HG03280 (cell line): ENCODE measurements around the gene ENPP3.

Experiments
- ATAC-seq: cut with Tn5 transposase; IDR thresholded peaks from one replicate; pipeline ENCODE4 v1.9.1; 2021; ENCODE audit warnings: mild to moderate bottlenecking, moderate library complexity; ENCODE audit not compliant: unreplicated experiment

Gene ENPP3

DNA sequence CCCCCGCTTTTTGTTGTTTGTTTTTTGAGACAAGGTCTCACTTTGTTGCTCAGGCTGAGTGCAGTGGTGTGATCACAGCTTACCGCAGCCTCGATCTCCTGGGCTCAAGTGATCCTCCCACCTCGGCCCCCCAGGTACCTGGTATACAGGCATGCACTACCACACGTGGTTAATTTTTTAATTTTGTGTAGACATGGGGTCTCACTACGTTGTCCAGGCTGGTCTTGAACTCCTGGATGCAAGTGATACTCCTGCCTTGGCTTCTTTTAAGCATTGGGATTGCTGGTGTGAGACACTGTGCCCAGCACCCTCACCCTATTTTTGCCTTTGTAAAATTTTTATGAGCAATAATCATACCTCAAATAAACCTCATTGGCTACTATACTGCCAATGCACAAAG is 5.5 kb downstream of the ENPP3 start:
- ATAC-seq = no peak

DNA sequence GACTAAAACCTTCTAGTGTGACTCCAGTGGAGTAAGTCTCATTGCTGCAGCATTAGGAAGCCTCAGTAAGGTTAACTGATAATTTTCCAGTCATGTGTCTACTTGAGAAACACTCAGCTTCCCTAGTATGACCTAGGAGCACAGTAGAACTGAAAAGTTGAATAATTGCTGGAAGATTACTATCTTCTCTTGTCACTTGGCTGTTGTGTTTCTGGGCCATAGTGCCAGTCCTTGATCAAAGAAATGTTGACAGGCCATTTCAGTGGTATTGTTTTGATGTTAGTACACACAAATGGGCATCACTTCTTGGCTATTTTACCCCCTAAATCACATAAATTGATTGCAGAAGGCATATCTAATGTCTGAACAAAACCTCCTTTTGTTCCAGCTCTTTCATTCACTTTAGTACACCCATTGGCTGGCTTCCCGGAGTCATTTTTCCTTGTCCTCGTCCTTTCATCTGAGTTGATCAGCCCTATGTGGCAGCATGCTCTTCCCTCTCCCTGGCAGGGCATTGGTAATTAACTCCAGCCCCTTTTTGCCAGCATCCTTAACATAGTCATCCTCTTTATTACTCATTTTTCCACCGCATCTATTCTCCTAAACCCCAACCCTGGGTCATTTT is 6.0 kb downstream of the ENPP3 start:
- no peak for ATAC-seq

DNA sequence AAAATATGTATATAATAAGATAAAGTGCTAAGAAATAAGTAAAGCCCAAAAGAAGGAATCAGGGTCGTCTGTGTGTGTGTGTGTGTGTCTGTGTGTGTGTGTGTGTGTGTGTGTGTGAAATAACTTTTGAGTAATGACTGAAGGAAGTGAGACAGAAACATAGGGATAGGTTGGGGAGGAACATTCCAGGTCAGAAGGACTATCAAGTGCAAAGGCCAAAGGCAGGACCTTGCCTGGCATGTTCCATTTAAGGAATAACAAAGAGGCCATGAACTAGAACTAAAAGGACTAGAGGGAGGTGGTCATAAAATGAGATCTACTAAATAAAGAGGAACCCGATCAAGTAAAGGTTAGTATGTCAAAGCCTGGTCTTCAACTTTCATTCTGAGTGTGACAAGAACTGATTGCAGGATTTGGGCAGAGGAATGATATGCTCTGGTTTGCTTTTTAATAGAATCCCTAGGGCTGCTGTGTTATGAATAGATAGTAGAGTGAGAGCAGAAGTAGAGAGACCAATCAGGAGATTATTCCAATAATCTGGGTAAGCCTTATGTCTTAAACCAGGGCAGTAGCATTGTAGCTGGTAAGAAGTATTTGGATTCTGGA is 6.9 kb downstream of the ENPP3 start:
- ATAC-seq = no peak

DNA sequence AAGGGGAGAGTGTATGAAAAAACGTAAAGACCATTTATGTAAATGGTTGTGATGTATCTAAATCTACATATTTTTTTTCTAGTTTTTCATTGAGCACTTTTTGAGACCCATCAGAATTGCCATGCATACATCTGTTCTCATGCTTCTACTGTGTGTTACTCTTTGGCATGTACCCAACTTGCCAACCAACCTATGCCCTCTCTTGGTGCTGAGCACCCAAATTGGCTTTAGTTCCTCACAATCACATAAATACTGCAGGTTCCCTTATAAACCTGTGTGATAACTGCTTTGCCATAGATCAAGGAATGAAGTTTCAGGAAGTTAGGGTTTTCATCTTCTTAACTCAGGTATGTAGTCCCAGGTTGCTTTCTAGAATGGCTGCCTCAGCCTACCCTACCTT is 7.8 kb downstream of the ENPP3 start:
- ATAC-seq = no peak

DNA sequence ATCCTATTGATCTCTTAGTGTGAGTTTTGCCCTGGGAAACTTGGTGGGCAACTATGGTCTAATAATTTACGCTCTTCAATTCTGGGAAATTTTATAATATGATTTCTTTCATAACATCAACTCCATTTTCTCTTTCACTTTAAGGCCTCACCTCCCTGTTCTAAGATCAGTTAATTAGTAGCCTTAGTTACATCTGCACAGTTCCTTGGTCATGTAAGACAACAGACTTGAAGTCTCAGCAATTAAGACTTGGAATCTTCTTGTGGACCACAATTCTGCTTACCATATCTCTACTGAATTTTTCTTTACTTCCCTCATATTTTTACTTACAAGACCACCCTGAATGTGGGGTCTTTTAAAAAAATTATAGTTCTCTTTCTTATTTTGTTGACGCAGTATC is 8.7 kb downstream of the ENPP3 start:
- ATAC-seq = no peak

DNA sequence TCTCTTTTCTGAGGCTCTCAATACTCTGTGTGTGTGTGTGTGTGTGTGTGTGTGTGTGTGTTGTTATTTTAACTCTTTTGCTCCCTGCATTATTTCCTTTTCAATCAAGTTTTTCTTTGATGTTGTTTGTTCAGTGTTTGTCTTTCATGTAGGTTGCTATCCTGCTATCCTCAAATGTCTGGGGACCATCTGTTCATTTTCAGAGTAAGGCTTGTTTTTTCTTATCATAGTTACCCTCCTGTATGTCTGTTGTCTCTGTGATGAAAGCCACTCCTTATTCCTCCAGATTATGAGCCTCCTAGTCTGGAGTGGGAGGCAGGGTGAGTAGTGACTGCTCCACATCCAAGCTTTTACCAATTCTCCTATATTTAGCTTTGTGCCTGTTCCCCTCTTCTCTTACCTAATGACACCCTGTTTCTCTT is 9.2 kb downstream of the ENPP3 start:
- no peak for ATAC-seq

DNA sequence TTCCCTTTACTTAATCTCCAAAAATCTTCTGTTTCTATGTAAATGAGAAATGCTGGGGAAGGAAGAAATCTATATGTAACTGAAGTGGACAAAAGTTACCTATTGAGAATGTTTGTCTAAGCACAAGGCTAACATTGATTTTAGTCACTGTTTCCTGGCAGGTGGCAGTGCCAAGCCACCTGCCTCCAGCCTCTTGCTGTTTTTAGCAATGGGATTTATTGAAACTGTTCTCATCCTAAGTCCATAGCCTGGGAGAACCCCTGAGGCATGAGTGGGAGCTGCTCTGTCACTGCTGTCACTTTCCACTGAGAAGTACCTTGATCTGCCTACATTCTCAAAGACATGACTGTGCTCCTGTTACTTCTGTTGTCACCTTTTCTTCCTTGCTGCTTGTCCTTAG is 14.7 kb downstream of the ENPP3 start:
- no peak for ATAC-seq

DNA sequence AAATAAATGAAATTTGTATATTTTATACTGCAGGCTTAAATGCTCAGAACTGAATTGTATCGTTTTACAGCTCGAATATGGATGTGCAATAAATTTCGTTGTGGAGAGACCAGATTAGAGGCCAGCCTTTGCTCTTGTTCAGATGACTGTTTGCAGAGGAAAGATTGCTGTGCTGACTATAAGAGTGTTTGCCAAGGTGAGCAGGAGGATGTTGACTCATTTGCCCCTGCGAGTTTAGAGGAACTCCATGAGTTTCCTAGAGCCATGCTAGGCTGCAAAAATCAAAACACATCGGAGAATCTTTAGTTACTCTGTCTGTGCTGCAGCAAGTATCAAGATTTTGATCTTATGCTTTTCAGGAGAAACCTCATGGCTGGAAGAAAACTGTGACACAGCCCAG is 15.4 kb downstream of the ENPP3 start:
- no peak for ATAC-seq

DNA sequence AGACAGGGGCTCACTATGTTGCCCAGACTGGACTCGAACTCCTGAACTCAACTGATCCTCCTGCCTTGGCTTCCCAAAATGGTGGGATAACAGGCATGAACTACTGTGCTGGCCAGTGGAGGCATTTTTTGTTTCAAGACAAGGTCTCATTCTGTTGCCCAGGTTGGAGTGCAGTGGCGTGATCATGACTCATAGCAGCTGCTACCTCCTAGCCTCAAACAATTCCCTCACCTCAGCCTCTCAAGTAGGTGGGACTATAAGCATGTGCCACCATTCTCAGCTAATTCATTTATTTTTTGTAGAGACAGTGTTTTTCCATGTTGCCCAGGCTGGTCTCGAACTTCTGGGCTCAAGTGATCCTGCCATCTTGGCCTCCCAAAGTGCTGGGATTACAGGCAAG is 17.2 kb downstream of the ENPP3 start:
- no peak for ATAC-seq

DNA sequence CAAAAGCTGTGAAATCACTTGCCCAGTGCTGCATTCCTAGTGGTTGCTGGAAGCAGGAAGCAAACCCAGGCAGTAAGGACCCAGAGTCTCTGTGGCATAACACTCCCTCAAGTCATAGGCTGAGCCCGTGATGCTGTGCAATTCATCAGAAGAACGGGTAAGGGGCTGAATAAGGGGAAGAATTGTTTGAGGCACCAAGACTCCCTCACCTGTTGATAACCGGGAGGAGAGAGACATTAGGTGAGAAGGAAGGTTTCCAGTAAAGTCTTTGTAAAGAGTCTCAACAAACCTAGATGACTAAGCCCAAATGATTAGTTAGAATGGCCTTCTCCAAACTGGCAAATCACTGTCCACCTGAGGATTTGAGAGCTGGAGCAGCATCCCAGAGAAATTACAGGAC is 18.3 kb downstream of the ENPP3 start:
- ATAC-seq = no peak

DNA sequence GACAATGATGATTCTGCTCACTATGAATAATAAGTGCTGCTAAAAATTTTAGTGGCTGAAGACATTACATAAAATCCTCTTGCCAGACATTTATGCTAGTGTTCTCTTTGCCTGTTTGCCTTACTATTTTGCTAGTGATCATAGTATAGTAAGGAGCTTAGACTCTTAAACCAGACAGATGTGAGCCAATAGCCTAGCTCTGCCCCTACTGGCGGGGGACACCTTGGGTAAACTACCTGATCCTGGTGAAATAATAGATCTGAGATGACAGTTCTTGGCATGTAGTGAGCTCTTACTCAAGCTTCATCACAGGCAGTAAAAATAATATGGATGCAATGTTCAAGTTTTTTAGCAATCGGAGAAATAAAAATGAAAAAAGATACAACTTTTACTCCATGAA is 18.8 kb downstream of the ENPP3 start:
- ATAC-seq = no peak

DNA sequence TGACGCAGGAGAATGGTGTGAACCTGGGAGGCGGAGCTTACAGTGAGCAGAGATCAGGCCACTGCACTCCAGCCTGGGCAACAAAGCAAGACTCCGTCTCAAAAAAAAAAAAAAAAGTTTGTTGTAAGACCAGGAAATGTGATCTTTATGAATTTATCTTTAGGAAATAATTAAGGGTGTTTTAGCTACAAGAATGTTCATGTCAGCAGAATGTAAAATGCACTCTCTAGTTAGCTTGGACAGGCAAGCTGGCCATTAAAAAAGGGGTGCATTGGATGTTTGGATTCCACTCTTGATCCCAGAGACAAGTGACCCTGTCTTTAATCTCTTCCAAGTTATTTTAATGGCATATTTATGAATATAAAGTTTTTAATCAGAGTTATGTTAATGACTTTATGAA is 19.6 kb downstream of the ENPP3 start:
- ATAC-seq = no peak

DNA sequence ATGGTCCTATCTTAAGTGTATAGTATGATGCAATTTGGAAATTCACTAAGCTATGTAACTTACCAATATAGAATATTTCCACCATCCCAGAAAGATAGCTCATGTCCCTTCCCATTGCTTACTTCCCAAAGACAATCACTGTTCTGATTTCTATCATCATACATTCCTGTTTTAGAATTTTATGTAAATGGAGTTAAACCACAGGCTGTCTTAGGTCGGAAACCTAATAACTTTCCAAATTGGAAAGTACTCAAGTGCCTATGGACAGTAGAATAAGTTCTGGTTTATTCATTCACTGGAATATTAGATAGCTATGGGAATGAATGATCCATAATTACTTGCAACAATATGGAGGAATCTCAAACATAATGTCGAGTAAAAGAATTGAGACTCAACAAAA is 20.1 kb downstream of the ENPP3 start:
- no peak for ATAC-seq

DNA sequence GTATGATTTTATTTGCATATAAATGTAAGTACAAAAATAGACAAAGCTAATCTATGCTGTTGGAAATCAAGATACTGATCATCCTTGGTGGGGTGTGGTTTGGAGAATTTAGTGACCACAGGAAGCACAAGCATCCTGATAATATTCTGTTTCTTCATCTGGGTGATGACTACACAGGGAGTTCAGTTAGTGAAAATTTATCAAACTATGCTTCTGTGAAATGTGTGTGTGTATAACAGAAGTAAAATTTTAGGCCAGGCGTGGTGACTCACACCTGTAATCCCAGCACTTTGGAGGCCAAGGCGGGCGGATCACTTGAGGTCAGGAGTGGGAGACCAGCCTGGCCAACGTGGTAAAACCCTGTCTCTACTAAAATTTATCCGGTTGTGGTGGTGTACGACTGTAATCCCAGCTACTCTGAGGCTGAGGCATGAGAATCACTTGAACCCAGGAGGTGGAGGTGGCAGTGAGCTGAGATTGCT is 20.6 kb downstream of the ENPP3 start:
- ATAC-seq = no peak

DNA sequence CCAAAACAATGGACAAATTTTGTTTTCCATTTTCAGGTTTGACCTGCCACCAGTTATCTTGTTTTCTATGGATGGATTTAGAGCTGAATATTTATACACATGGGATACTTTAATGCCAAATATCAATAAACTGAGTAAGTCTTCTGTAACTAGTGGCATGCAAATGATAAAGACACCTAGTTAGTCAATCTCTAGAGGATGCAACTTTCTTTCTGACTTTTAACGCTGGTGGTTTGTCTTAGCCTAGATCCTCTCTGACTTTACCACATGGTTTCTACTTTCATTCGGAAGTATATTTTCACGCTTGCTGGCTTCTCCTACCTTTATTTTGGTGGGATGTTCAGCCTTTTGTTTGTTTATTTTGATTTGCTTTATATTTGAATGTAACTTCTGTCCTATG is 21.2 kb downstream of the ENPP3 start:
- ATAC-seq = no peak

DNA sequence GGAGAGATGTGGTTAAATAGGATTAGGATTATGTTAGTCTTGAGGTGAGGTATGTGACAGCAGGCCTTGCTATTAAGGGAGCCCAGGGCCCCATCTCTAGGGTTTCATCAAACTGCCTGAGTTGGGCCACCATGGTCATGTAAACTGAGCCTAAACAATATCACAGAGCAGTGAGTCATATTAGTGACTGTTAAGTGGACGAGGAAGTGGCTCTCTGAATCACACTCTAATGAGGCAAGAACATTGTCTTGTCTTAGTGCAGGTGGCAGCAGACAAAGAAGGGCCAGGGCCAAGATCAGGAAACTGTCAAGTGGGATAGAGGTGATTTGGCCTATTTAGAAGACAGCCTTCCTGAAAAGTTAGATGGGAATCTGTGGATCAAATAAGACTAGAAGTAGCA is 23.1 kb downstream of the ENPP3 start:
- ATAC-seq = no peak

DNA sequence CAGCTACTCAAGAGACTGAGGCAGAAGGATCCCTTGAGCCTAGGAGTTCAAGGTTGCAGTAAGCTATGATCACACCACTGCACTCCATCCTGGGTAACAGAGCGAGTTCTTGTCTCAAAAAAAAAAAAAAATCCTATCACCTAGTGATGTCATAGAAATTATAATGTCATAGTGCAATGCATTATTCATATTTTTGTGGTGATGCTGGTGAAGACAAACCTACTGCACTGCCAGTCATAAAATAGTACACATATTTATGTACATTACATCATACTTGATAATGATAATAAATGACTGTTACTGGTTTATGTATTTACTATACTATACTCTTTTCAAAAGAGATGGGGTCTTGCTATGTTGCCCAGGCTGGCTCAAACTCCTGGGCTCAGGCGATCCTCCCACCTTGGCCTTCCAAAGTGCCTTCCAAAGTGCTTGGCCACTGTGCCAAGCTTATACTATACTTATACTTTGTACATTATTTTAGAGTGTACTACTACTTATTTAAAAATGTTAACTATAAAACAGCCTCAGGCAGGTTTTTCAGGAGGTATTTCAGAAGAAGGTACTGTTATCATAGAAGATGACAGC is 26.6 kb downstream of the ENPP3 start:
- no peak for ATAC-seq

DNA sequence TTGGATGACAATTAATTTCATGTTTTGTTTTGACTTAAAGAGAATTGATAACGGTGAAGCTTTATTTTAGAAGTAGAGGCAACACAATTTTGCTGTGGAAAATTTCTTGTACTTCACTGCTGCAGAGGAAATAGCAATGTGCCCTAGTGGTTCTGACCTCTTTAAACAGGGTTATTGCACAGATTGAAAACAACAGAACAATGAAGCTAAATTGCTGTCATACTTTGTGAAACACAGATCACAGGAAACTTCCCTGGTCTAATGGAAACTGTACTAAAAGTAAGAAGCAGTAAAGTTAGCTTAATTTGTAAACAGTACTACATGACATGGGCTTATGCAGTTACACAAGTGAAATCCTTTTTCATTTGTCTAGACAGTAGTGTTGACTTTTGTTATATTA is 32.8 kb downstream of the ENPP3 start:
- no peak for ATAC-seq

DNA sequence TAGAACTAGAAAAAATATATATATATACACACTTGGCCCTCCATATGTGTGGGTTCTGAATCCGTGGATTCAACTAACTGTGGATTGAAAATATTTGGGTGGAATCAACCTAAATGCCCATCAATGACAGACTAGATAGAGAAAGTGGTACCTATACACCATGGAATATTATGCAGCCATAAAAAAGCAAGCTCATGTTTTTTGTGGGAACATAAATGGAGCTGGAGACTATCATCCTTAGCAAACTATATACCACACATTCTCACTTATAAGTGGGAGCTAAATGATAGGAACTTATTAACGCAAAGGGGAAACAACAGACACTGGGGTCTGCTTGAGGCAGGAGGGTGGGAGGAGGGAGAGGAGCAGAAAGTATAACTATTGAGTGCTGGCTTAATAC is 36.1 kb downstream of the ENPP3 start:
- ATAC-seq = no peak

DNA sequence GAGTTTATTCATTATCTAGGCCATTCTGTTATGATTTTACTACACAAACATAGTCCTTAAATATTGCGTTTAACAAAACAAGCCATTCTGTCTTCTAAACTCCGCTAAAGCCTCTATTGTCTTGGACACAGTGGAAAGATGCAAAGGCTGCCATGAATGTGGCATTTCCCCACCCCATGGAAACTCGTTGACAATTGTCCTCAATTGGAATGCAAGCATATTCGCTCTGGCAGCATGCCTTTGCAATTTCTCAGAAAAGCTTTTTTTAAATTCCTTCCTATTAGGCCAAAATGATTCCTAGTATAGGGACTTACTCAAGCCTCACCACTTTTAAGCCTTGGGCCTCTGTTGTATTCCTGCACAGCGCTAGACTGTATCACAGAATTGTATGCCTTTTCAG is 41.3 kb downstream of the ENPP3 start:
- no peak for ATAC-seq

DNA sequence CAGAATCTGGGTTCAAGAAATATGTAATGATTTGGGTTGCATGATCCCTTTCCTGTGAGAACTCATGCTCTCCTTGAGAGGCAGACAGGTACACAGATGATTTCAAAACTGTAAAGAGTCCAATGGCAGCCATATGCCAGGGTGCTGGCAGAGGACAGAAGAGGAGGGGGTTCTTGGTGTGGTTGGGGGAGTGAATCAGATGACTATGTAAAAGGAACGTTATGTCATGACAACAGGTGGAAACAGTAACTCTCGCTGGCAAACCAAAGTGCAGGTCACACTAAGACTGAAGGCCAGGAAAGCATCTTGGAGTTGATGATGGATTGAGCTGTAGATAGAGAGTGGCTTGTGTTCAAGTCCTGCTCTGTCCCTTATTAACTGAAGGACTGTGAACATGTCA is 43.8 kb downstream of the ENPP3 start:
- ATAC-seq = no peak

DNA sequence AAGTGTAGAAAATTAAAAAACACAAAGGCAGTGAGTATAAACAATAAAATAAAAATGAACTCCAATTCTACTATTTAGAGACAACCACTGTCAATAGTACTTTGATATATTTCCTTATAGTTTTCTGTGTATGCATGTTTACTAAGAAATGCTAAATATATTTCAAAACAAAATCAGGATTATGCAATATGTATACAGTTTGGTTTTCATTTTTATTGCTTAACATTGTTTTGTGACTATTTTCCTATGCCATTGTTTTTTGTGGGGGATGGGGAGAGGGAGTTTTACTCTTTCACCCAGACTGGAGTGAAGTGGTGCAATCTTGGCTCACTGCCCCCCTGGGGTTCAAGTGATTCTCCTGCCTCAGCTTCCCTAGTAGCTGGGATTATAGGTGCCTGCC is 44.5 kb downstream of the ENPP3 start:
- no peak for ATAC-seq

DNA sequence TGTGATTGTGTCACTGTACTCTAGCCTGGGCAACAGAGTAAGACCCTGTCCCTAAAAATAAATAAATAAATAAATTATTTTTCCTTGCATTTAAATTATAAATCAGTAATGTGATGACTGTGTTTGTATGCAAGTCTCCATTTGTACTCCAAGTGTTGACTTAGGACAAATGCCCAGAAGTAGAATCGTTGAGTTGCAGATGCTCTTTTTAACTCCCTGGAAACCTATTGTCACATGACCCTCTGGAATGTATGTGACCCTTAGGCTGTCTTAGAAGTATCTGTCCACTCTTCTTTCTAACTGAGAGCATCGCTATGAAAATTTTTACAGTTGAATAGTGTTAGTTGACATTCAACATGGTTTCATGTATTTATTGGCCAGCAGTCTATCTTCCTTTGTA is 45.3 kb downstream of the ENPP3 start:
- ATAC-seq = no peak
